ENCODE results near the gene PPP1R15B. TPM values are rescaled to one million over a fixed set of nuclear protein-coding genes. Genes with fewer than 3 reads are reported as not detected.

The PPP1R15B gene
- total RNA-seq, 1 donor from 2014 or later = 41.0 TPM

DNA sequence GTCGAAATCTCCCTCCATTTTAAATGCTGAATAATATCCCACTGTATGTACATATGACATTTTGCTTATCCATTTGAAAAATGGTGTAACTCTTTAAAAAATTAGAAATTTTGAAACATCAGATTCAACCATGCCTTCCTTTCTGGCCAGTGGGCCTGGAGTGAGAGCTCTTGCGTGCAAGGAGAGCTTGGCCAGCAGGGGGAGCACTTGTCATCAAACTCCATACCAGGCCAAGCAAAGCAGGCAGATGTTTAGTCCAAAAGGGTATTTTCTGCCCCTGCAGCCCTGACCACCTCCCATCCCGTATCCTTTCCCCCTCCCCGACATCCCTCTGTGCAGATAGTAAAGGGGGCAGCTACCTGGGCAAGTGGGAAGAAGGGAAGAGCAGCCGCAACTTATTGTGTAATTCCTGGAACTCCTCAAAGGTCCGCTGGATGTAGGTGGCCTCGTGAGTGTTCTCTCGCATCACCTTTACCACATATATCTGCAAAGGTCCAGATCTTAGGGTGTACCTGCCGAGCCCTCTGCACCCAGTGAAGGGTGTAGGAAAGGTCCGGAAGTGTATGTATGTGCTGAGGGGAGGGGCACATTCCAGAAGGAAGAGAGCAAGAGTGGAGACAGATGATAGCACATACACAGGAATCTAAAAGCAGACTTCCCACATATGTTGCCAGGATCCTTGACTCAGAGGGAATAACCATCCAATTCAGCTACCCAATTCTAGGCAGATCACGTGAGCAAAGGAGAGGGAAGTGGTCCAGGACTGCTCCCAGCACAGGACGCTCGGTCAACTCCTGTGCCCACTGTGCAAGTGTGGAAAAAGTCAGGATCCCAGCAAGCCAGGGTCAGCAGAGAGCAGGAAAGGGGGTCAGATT lies 19.9 kb upstream of the PPP1R15B start:
- peaks cover 14% of the 10 kb centered on the region for H3K4me1 Mint-ChIP-seq (ENCODE audit: low read depth)
- TF ChIP-seq, protein P1, sequence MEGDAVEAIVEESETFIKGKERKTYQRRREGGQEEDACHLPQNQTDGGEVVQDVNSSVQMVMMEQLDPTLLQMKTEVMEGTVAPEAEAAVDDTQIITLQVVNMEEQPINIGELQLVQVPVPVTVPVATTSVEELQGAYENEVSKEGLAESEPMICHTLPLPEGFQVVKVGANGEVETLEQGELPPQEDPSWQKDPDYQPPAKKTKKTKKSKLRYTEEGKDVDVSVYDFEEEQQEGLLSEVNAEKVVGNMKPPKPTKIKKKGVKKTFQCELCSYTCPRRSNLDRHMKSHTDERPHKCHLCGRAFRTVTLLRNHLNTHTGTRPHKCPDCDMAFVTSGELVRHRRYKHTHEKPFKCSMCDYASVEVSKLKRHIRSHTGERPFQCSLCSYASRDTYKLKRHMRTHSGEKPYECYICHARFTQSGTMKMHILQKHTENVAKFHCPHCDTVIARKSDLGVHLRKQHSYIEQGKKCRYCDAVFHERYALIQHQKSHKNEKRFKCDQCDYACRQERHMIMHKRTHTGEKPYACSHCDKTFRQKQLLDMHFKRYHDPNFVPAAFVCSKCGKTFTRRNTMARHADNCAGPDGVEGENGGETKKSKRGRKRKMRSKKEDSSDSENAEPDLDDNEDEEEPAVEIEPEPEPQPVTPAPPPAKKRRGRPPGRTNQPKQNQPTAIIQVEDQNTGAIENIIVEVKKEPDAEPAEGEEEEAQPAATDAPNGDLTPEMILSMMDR (IDR thresholded peaks at IDR 0.05) = peak; percentile 96
- peak overlapping the region; percentile 46 for H3K27ac Mint-ChIP-seq (ENCODE audit: unreplicated experiment)
- H3K36me3 Mint-ChIP-seq (ENCODE audit: low read depth) = peaks cover 21% of the 10 kb centered on the region
- H3K27me3 Mint-ChIP-seq (ENCODE audit: low read depth) = no peaks in the 10 kb centered on the region
- no peak overlapping the region for H3K4me3 Mint-ChIP-seq (ENCODE audit: unreplicated experiment)
- H3K9me3 Mint-ChIP-seq (ENCODE audit: low read depth) = no peaks in the 10 kb centered on the region
- no peak for DNase-seq (ENCODE audit: low spot score)

DNA sequence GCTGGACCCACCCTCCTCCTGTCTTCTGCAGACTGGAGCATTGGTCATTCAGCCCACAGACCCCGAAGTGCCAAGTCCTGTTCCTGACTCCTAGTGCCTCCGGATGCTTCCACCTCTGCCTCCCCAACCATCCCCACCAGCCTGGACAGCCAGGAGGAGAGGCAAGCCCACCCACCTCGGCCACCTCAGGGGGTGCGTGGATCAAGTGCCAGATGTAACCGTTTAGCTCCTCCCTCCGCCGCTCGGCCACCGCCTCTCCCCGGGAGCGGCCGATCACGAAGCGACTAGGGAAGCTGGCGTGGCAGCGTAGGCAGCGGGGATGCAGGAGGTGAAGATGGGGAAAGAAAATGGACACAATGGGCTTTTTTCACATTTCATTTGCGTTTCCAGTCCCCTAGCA lies 18.1 kb upstream of the PPP1R15B start:
- Mint-ChIP-seq H3K4me1 (ENCODE audit: low read depth) (peaks cover 14% of the 10 kb centered on the region), H3K4me3 (ENCODE audit: unreplicated experiment) (no peak overlapping the region), H3K9me3 (ENCODE audit: low read depth) (no peaks in the 10 kb centered on the region), H3K27me3 (ENCODE audit: low read depth) (no peaks in the 10 kb centered on the region), H3K27ac (ENCODE audit: unreplicated experiment) (no peak overlapping the region), H3K36me3 (ENCODE audit: low read depth) (peaks cover 27% of the 10 kb centered on the region)
- DNase-seq (ENCODE audit: low spot score) = no peak
- TF ChIP-seq, protein P1 (IDR thresholded peaks at IDR 0.05) = no peak

DNA sequence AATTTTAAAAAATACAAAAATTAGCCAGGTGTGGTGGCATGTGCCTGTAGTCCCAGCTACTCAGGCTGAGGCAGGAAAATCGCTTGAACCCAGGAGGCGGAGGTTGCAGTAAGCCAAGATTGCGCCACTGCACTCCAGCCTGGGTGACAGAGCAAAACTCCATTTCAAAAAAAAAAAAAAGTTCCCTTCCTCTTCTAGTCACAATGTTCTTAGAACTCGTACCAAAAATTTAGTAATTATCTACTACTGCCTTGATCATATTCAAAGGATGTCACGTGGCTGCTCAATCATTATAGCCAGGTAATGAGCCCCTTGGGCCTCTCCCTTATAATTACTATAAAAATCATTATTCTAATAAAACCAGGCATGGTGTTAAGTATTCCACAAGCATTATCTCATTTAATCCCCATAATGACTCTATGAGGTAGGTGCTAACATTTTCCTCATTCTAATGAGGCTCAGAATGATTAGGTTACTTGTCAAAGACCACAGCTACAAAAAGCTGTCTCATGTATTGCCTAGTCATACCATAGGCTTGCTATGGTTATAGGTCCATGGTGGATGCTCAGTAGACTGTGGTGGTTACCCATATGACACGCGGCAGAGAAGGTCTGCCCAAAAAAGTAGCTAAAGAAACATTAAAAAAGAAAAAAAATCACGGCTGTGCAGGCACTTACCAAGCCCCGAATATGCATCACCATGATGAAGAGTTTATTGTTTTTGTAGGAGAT lies 15.5 kb upstream of the PPP1R15B start:
- Mint-ChIP-seq H3K4me3 (ENCODE audit: unreplicated experiment) (no peak overlapping the region), H3K27me3 (ENCODE audit: low read depth) (no peaks in the 10 kb centered on the region), H3K4me1 (ENCODE audit: low read depth) (peaks cover 19% of the 10 kb centered on the region), H3K36me3 (ENCODE audit: low read depth) (peaks cover 24% of the 10 kb centered on the region), H3K27ac (ENCODE audit: unreplicated experiment) (no peak overlapping the region), H3K9me3 (ENCODE audit: low read depth) (no peaks in the 10 kb centered on the region)
- TF ChIP-seq, protein P1 (IDR thresholded peaks at IDR 0.05) = no peak
- no peak for DNase-seq (ENCODE audit: low spot score)

DNA sequence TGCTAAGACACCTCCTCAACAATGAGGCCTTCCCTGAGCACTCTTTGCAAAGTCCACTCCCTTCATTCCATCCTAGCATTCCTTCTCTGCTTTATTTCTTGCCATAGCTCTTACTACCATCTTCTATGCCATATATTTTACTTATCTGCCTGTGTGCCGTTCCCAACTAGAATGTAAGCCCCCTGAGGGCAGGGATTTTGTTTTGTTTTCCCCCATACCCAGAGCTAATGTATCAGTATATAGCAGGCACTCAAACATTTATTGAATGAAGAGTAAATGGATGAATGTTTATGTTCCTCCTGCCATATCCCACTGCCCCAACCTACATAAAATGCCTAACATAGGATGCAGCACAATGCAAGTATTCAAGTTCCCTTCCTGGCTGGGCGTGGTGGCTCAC lies 14.9 kb upstream of the PPP1R15B start:
- TF ChIP-seq, protein P1 (IDR thresholded peaks at IDR 0.05) = no peak
- peaks cover 21% of the 10 kb centered on the region for H3K36me3 Mint-ChIP-seq (ENCODE audit: low read depth)
- no peak for DNase-seq (ENCODE audit: low spot score)
- no peak overlapping the region for H3K27ac Mint-ChIP-seq (ENCODE audit: unreplicated experiment)
- H3K9me3 Mint-ChIP-seq (ENCODE audit: low read depth) = no peaks in the 10 kb centered on the region
- H3K4me3 Mint-ChIP-seq (ENCODE audit: unreplicated experiment) = no peak overlapping the region
- no peaks in the 10 kb centered on the region for H3K27me3 Mint-ChIP-seq (ENCODE audit: low read depth)
- H3K4me1 Mint-ChIP-seq (ENCODE audit: low read depth) = peaks cover 13% of the 10 kb centered on the region

DNA sequence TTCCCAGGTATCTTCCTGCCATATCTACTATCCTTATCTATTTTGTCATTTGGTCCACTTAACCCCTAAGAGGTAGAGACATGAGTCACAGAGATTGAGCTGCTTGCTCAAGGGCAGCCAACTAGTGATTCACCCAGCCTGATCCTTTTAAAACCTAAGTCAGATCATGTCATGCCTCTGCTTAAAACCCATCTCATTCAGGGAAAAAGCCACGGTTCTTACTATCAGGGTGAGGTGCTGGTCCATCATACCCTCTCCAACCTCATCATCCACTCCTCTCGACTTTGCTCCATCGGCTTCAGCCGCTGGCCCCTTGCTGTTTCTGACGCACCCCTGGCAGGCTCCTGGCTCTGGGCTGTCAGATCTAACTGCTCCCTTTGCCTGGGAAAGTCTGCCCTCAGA lies 14.4 kb upstream of the PPP1R15B start:
- Mint-ChIP-seq H3K4me3 (ENCODE audit: unreplicated experiment) (no peak overlapping the region), H3K27ac (ENCODE audit: unreplicated experiment) (no peak overlapping the region), H3K4me1 (ENCODE audit: low read depth) (peaks cover 9% of the 10 kb centered on the region), H3K27me3 (ENCODE audit: low read depth) (no peaks in the 10 kb centered on the region), H3K9me3 (ENCODE audit: low read depth) (no peaks in the 10 kb centered on the region), H3K36me3 (ENCODE audit: low read depth) (peaks cover 18% of the 10 kb centered on the region)
- TF ChIP-seq, protein P1 (IDR thresholded peaks at IDR 0.05) = no peak
- DNase-seq (ENCODE audit: low spot score) = no peak
